T-cell (primary cell): ENCODE results near the gene C1orf174. TPM values are rescaled to one million over a fixed set of nuclear protein-coding genes. Genes with fewer than 3 reads are reported as not detected.

Experiments used
- ATAC-seq, 4 experiments: fragments of 200-7000 bp in 3 of 4; fragments of 150-1000 bp in 1 of 4; cut with Tn5 transposase; replicated peaks in 1 of 4; 1 replicate in 3 of 4; 2 replicates in 1 of 4; pipeline ENCODE4 v1.10.0; 2021; ENCODE audit warnings: moderate library complexity in 3 of 4, mild to moderate bottlenecking in 2 of 4, moderate number of reproducible peaks in 1 of 4
- CTCF ChIA-PET, 2 donors: fragments of 300-600 bp; sonication (Branson Sonifier 250); formaldehyde crosslinking; loops; one replicate each; lab custom pipeline; 2022; ENCODE audit warnings: antibody characterized with exemption in 2 of 2; lab: Charles Lee
- POLR2A ChIA-PET, 2 donors: fragments of 300-600 bp; sonication (Branson Sonifier 250); formaldehyde crosslinking; loops; one replicate each; lab custom pipeline; 2022; ENCODE audit warnings: antibody characterized with exemption in 2 of 2; lab: Charles Lee
- DNase-seq, 35 experiments: peaks; one replicate each; pipeline versions ENCODE4 v3.0.0 to v3.0.0-alpha.2; 2013 to 2023
- H3K27ac ChIP-seq: one replicate; pipeline ENCODE4 v1.5.1; 2013; ENCODE audit warnings: low read length
- H3K27me3 ChIP-seq, 2 experiments: replicated peaks in 1 of 2; 1 replicate in 1 of 2; 2 replicates in 1 of 2; pipeline versions ENCODE4 v1.6.1 to v1.7.0; 2013; ENCODE audit warnings: low read length in 1 of 2, mixed read lengths in 1 of 2; ENCODE audit not compliant: control insufficient read depth in 2 of 2, insufficient read depth in 2 of 2; ENCODE audit errors: extremely low read depth in 1 of 2
- H3K36me3 ChIP-seq, 2 donors: 1 replicate in 1 of 2; 2 replicates in 1 of 2; pipeline versions ENCODE4 v1.6.1 to v1.7.0; 2013; ENCODE audit warnings: low read length in 1 of 2; ENCODE audit not compliant: control insufficient read depth in 2 of 2, insufficient read depth in 1 of 2; ENCODE audit errors: extremely low read depth in 1 of 2
- H3K4me1 ChIP-seq, 2 experiments: 1 replicate in 1 of 2; 2 replicates in 1 of 2; pipeline versions ENCODE4 v1.6.1 to v1.7.0; 2013; ENCODE audit warnings: low read length in 2 of 2, mixed read lengths in 1 of 2; ENCODE audit not compliant: insufficient read depth in 2 of 2, control insufficient read depth in 1 of 2; ENCODE audit errors: extremely low read depth in 1 of 2
- H3K4me3 ChIP-seq, 2 donors: 1 replicate in 1 of 2; 2 replicates in 1 of 2; pipeline versions ENCODE4 v1.5.1 to v1.7.0; 2013; ENCODE audit warnings: mild to moderate bottlenecking in 2 of 2, low read length in 1 of 2, moderate library complexity in 1 of 2; ENCODE audit not compliant: control insufficient read depth in 1 of 2; ENCODE audit errors: extremely low read depth in 1 of 2
- H3K9me3 ChIP-seq: 2 replicates; pipeline ENCODE4 v1.7.0; 2013
- H3K27ac Mint-ChIP-seq, 2 donors: one replicate each; pipeline ENCODE4 v1.8.0; 2020 to 2021; ENCODE audit warnings: mild to moderate bottlenecking in 2 of 2, mixed read lengths in 2 of 2
- H3K27me3 Mint-ChIP-seq, 2 donors: one replicate each; pipeline ENCODE4 v1.8.0; 2021 to 2022; ENCODE audit warnings: mixed read lengths in 2 of 2
- H3K36me3 Mint-ChIP-seq: one replicate; pipeline ENCODE4 v1.8.0; 2021; ENCODE audit warnings: mixed read lengths
- H3K4me1 Mint-ChIP-seq, 3 donors: one replicate each; pipeline ENCODE4 v1.8.0; 2020 to 2022; ENCODE audit warnings: mixed read lengths in 3 of 3, mild to moderate bottlenecking in 1 of 3
- H3K4me3 Mint-ChIP-seq, 3 donors: one replicate each; pipeline ENCODE4 v1.8.0; 2020 to 2022; ENCODE audit warnings: mild to moderate bottlenecking in 3 of 3, mixed read lengths in 3 of 3, moderate library complexity in 3 of 3
- H3K9me3 Mint-ChIP-seq, 3 donors: one replicate each; pipeline ENCODE4 v1.8.0; 2020 to 2022; ENCODE audit warnings: mixed read lengths in 3 of 3
- WGBS: methylation state at CpG from one replicate; pipeline ENCODE4 v1.1.5; 2013; ENCODE audit warnings: missing lambda C conversion rate; ENCODE audit not compliant: insufficient coverage; 5-methylcytosine and 5-hydroxymethylcytosine counted together
- total RNA-seq, 35 experiments: library from RNA in 6 of 35; stranded (reverse) in 6 of 35; fragments of 120-200 nt in 1 of 35; gene quantifications; one replicate each; pipeline versions ENCODE4 v1.2.1 to v1.2.4 and lab custom pipeline; 2013 to 2026

Gene C1orf174
- total RNA-seq, 5 donors from 2014 or later (not counting 1 experiment from before 2014, with no cell fraction given): 15.7 to 34.7 (median 33.4) TPM

- DNase-seq (no peak), ATAC-seq (no peak)
- Histone ChIP-seq H3K27me3 (no peaks in the 10 kb centered on the region), H3K9me3 (no peaks in the 10 kb centered on the region), H3K27ac (no peak overlapping the region), H3K4me3 (no peak overlapping the region), H3K4me1 (no peaks in the 10 kb centered on the region), H3K36me3 (peaks cover 14 to 31% of the 10 kb centered on the region in 2 donors)
- POLR2A ChIA-PET: no interaction called here
- Mint-ChIP-seq H3K27ac (no peak overlapping the region), H3K4me3 (no peak overlapping the region), H3K4me1 (peaks cover 7 to 15% (median 12%) of the 10 kb centered on the region in 3 donors), H3K27me3 (no peaks in the 10 kb centered on the region), H3K9me3 (no peaks in the 10 kb centered on the region), H3K36me3 (peaks cover 22% of the 10 kb centered on the region)
- CTCF ChIA-PET: no interaction called here
- no CpG with 5 or more reads among the region's 6 CpGs for WGBS
These were observed 35.2 kb downstream of the C1orf174 start for GRCh38 chr1:3864884-3865283.

- CTCF ChIA-PET: no interaction called here
- H3K9me3 Mint-ChIP-seq: no peaks in the 10 kb centered on the region
These were observed 36.7 kb downstream of the C1orf174 start for GRCh38 chr1:3863231-3863935.

GRCh38 chr1:3858231-3858981 is 41.7 kb downstream of the C1orf174 start:
- 87% methylated on average over 33 of the region's 34 CpGs for WGBS
- Mint-ChIP-seq H3K27me3 (no peaks in the 10 kb centered on the region), H3K36me3 (peaks cover 3% of the 10 kb centered on the region), H3K4me3 (peak overlapping the region; percentile 95 to 98 (median 95)), H3K27ac (no peak overlapping the region), H3K9me3 (no peaks in the 10 kb centered on the region), H3K4me1 (peaks cover 31 to 42% (median 42%) of the 10 kb centered on the region in 3 donors)
- DNase-seq (peak in 13 of 35 experiments; percentile 2 to 30 (median 13)), ATAC-seq (no peak)
- Histone ChIP-seq H3K4me1 (peaks cover 12 to 35% of the 10 kb centered on the region in 2 experiments), H3K27me3 (peaks cover 0 to 2% of the 10 kb centered on the region in 2 experiments), H3K4me3 (peak overlapping the region; percentile 65 to 78), H3K9me3 (no peaks in the 10 kb centered on the region), H3K36me3 (peaks cover 3 to 4% of the 10 kb centered on the region in 2 donors), H3K27ac (no peak overlapping the region)
- ChIA-PET POLR2A (no interaction called here), CTCF (interaction anchor here in 1 of 2 donors (1.0 kb wide), 1 partner anchor 41 kb away, joined by 4 read pairs; no protein-coding TSS in a partner anchor)

More at GRCh38 chr1:3863231-3863935, 36.7 kb downstream of the C1orf174 start:
- WGBS: 86% methylated on average over 7 of the region's 12 CpGs
- H3K4me3 Mint-ChIP-seq: no peak overlapping the region
- Histone ChIP-seq H3K27me3 (no peaks in the 10 kb centered on the region), H3K4me3 (no peak overlapping the region), H3K36me3 (peaks cover 7 to 21% of the 10 kb centered on the region in 2 donors), H3K4me1 (peaks cover 0 to 10% of the 10 kb centered on the region in 2 experiments), H3K9me3 (no peaks in the 10 kb centered on the region), H3K27ac (no peak overlapping the region)
- peaks cover 19 to 25% (median 23%) of the 10 kb centered on the region in 3 donors for H3K4me1 Mint-ChIP-seq
- H3K27ac Mint-ChIP-seq: no peak overlapping the region
- H3K36me3 Mint-ChIP-seq: peaks cover 16% of the 10 kb centered on the region
- DNase-seq (no peak), ATAC-seq (no peak)
- H3K27me3 Mint-ChIP-seq: no peaks in the 10 kb centered on the region
- POLR2A ChIA-PET: no interaction called here

- ChIA-PET CTCF (interaction anchor here in 1 of 2 donors (0.9 to 1.2 kb wide), 3 partner anchors 33 to 49 kb away, joined by 3 to 4 read pairs (median 4); no protein-coding TSS in a partner anchor), POLR2A (no interaction called here)
- H3K4me3 ChIP-seq: peak overlapping the region; percentile 65 to 78
- H3K4me3 Mint-ChIP-seq: peak overlapping the region; percentile 95 to 98 (median 95)
- DNase-seq (peak in 1 of 35 experiments; percentile 2), ATAC-seq (no peak)
- 22% methylated on average over 15 of the region's 21 CpGs for WGBS
- peaks cover 12 to 35% of the 10 kb centered on the region in 2 experiments for H3K4me1 ChIP-seq
- peaks cover 3% of the 10 kb centered on the region in 2 donors for H3K36me3 ChIP-seq
- no peaks in the 10 kb centered on the region for H3K9me3 Mint-ChIP-seq
- H3K27ac ChIP-seq: peak overlapping the region; percentile 55
- H3K27me3 ChIP-seq: peaks cover 0 to 2% of the 10 kb centered on the region in 2 experiments
- peaks cover 3% of the 10 kb centered on the region for H3K36me3 Mint-ChIP-seq
- H3K27me3 Mint-ChIP-seq: no peaks in the 10 kb centered on the region
- peak overlapping the region in 1 of 2 donors; percentile 95 for H3K27ac Mint-ChIP-seq
- no peaks in the 10 kb centered on the region for H3K9me3 ChIP-seq
- peaks cover 36 to 48% (median 42%) of the 10 kb centered on the region in 3 donors for H3K4me1 Mint-ChIP-seq
These were observed 42.3 kb downstream of the C1orf174 start for GRCh38 chr1:3857791-3858129.

- CTCF ChIA-PET: interaction anchor here in 1 of 2 donors (0.6 to 1.2 kb wide), 4 partner anchors 23 to 50 kb away, joined by 3 to 4 read pairs (median 4); no protein-coding TSS in a partner anchor
- H3K9me3 Mint-ChIP-seq: no peaks in the 10 kb centered on the region
- peak within 1 kb of the TSS; percentile 95 to 98 (median 95) for H3K4me3 Mint-ChIP-seq
These were observed 42.9 kb downstream of the C1orf174 start, which contains the start of the genes CEP104 and DFFB for GRCh38 chr1:3856923-3857790. TSS of gene CEP104 (minus strand) at chr1:3857211. CDS start at chr1:3852407, 4,804 bp downstream. TSS of gene DFFB (plus strand) at chr1:3857476. CDS start at chr1:3857604, 128 bp downstream.

More at GRCh38 chr1:3856923-3857790, 42.9 kb downstream of the C1orf174 start, which contains the start of the genes CEP104 and DFFB:
- POLR2A ChIA-PET: no interaction called here
- Histone ChIP-seq H3K27ac (peak within 1 kb of the TSS; percentile 55), H3K4me3 (peak within 1 kb of the TSS; percentile 65 to 78), H3K36me3 (peaks cover 3% of the 10 kb centered on the region in 2 donors), H3K4me1 (peaks cover 12 to 35% of the 10 kb centered on the region in 2 experiments), H3K27me3 (peaks cover 0 to 2% of the 10 kb centered on the region in 2 experiments), H3K9me3 (no peaks in the 10 kb centered on the region)
- Mint-ChIP-seq H3K27me3 (no peaks in the 10 kb centered on the region), H3K4me1 (peaks cover 39 to 46% (median 42%) of the 10 kb centered on the region in 3 donors), H3K27ac (peak within 1 kb of the TSS; percentile 94 to 95), H3K36me3 (peaks cover 3% of the 10 kb centered on the region)
- under 1% methylated on average over 64 of the region's 73 CpGs for WGBS
- DNase-seq (peak; percentile 91 to 99 (median 97)), ATAC-seq (peak; percentile 97 to 99 (median 98))
